ENCODE results near the gene TRMT1.
A peak's percentile ranks its signal among the peaks of the same experiment; 100 is the strongest.
"Not testable (repeated sequence)": the region's sequence is repeated elsewhere in the genome, so short reads cannot be mapped to it uniquely, and the experiment has no call there.

TRMT1 gene

GRCh38 chr19:13150187-13150930 lies 33.8 kb upstream of the TRMT1 start, which contains the start of the genes IER2 and STX10:
Gene IER2, plus strand, starts transcription at chr19:13150411. Its CDS starts 2,776 bp downstream, at chr19:13153187.
Gene STX10, minus strand, starts transcription at chr19:13150375. Its CDS starts 202 bp downstream, at chr19:13150173.
- DNase-seq, result peak; percentile 95

- peak; percentile 58 for DNase-seq
Measured at GRCh38 chr19:13149628-13150186, 33.2 kb upstream of the TRMT1 start.

DNA sequence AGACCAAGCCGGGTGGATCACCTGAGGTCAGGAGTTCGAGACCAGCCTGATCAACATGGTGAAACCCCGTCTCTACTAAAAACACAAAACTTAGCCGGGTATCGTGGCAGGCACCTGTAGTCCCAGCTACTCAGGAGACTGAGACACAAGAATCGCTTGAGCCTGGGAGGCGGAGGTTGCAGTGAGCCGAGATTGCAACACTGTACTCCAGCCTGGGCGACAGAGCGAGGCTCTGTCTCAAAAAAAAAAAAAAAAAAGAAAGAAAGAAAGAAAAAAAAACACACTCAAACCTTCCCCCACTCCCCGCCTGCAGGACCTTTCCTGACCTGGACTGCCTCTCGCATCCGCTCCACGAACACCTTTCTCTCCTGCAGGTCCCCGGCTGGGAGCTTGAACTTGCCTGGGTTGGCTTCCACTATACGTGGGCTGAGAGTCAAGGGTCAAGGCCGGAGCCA lies 32.7 kb upstream of the TRMT1 start:
- DNase-seq, result not testable (repeated sequence)

GRCh38 chr19:13146763-13147563 lies 30.4 kb upstream of the TRMT1 start:
- DNase-seq, result peak; percentile 27

GRCh38 chr19:13139633-13140311 lies 23.2 kb upstream of the TRMT1 start:
- DNase-seq, result no peak

- DNase-seq, result no peak
Measured at GRCh38 chr19:13138916-13139198, 22.3 kb upstream of the TRMT1 start.

GRCh38 chr19:13138171-13138915 lies 21.8 kb upstream of the TRMT1 start:
- no peak for DNase-seq

DNA sequence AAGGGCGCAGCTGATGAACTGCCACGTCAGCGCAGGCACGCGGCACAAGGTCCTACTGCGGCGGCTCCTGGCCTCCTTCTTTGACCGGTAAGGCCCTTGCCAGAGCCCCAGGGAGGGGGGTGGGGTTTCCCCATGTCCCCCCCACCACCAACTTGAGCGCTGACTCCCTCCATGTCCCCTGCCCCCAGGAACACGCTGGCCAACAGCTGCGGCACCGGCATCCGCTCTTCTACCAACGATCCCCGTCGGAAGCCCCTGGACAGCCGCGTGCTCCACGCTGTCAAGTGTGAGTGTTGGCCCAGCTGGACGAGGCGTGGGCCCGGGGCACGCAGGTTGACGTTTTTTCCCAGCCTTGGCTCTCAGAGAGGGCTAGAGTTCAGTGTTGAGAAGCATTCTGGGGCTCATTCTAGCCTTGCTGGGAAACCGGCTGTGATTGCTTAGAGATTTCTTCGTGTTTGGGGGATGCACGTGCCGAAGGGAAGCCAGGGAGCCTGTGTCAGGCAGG lies 20.8 kb upstream of the TRMT1 start:
- DNase-seq, result no peak

GRCh38 chr19:13135068-13136062 lies 18.8 kb upstream of the TRMT1 start:
- DNase-seq, result no peak

GRCh38 chr19:13134626-13135025 lies 18.1 kb upstream of the TRMT1 start:
- no peak for DNase-seq

GRCh38 chr19:13133241-13133870 lies 16.8 kb upstream of the TRMT1 start:
- no peak for DNase-seq

GRCh38 chr19:13132471-13133180 lies 16.1 kb upstream of the TRMT1 start:
- peak; percentile 82 for DNase-seq

- DNase-seq, result no peak
Measured at GRCh38 chr19:13130886-13131490, 14.4 kb upstream of the TRMT1 start.

DNA sequence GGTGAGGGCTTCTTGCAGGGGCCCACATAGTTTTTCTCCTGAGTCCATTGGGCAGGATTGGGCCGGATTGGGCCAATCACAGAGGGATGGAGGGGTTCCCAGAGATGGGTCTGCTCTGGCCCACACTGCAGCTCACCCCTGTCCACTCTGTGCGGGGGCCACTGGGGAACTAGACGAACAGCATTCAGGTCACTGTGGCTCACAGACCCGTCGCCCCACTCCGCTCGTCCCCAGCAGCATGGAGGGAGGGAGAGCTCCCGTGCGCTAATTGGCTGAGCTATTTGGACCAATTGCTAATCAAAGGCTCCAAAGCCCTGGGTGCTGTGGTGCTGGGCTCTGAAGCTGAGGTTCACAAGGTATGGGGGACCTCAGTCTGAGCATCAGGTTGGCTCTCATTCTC lies 12.8 kb upstream of the TRMT1 start:
- DNase-seq, result no peak

GRCh38 chr19:13128583-13128982 lies 12.0 kb upstream of the TRMT1 start:
- no peak for DNase-seq

DNA sequence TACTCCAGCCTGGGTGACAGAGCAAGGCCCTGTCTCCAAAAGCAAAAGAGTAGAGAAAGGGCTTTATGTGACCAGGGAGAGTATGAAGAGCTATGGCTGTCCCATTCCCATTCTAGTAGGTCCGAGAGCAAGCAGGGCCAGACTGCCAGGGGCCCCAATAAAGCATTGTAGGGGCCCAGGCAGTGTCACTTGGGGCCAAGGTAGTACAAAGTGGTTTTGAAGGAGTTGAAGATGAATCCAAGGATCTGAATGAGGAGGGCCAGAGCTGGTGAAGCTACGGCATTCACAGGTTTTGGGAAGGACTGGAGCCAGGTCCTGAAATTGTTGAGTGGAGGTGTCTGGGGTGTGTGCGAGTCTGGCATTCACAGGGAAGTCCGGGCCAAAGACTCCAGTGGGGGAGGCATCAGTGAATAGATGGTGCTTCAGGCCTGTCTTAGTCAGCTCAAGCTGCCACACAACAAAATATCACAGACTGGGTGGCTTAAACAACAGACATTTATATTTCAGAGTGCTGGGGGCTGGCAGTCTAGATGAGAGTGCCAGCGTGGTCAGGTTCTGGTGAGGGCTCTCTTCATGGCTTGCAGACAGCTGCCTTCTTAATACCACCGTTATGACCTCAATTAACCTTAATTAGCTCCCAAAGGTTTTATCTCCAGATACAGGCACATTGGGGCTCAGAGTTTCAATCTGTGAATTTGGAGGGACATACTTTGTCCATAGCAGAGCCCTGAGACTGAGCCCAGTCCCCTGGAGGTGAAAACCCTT lies 11.5 kb upstream of the TRMT1 start:
- no peak for DNase-seq

DNA sequence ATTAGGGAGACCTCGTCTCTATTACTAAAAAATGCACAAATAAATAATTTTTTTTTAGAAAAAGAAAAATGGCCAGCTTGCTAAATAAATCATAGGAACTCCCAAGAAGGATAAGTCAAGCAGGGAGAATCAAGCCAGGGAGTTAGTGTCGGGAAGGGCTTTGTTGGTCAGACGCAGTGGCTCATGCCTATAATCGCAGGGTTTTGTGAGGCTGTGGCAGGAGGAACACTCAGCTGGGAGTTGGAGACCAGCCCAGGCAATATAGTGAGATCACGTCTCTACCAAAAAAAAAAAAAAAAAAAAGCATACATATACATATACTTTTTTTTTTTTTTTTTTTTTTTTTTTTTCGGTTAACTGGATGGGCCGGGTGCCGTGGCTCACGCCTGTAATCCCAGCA lies 10.5 kb upstream of the TRMT1 start:
- DNase-seq, result no peak

Data from activated CD4-positive, alpha-beta T cell treated with anti-CD3 and anti-CD28 coated beads for 48 hours (primary cell).